G401.6 (cell line): ENCODE results near the gene ARHGAP19.

Source experiments
- FAIRE-seq: peaks from 2 replicates; lab custom pipeline; 2012; peaks lifted over from hg19 to GRCh38; lab: Jason Lieb, UNC

The ARHGAP19 gene

DNA sequence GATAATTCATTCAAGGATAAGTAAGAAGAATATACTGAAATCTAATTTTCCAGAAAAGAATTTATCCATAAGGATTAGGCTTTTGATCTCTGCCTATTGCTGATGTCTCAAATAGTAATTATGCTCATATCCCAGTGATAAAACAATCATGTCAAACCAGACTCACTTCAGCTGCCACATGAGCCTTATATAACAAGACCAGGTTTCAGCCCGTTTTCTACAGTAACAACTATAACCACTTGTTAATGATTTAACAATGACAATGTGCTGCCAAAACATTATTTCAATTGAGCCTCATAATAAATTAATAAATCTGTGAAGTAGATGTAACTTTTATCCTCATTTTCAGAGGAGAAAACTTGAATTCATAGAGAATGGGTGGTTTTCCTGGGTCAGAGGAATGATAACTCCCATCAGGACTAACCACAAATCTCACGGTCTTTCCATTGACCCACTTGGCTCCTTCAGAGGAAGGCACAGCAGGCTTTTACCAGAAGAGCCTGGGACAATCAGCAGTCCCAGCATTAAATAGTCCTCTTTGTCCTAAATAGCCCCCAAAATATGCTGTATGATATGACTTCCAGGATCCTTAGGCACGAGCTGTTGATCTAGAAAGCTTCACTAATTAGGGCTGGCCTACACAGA is 64.2 kb downstream of the ARHGAP19 start:
- no peak for FAIRE-seq

DNA sequence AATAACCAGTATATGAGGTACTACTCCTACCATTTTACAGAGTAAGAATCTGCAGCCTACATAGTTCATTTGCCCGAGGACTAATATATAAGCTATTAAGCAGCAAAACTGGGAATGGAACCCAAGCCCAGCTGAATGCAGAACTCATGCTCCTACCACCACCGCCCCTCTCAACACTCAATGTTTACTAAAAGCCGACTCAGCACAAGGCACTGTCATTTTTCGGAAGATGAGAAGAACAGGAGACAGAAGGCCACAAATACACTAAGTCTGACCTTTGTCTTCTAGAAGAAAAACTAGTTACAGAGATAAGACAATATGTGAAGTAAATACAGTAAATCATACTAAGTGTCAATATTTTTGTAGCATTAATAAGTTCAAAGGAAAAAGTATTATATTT is 66.0 kb downstream of the ARHGAP19 start:
- no peak for FAIRE-seq

DNA sequence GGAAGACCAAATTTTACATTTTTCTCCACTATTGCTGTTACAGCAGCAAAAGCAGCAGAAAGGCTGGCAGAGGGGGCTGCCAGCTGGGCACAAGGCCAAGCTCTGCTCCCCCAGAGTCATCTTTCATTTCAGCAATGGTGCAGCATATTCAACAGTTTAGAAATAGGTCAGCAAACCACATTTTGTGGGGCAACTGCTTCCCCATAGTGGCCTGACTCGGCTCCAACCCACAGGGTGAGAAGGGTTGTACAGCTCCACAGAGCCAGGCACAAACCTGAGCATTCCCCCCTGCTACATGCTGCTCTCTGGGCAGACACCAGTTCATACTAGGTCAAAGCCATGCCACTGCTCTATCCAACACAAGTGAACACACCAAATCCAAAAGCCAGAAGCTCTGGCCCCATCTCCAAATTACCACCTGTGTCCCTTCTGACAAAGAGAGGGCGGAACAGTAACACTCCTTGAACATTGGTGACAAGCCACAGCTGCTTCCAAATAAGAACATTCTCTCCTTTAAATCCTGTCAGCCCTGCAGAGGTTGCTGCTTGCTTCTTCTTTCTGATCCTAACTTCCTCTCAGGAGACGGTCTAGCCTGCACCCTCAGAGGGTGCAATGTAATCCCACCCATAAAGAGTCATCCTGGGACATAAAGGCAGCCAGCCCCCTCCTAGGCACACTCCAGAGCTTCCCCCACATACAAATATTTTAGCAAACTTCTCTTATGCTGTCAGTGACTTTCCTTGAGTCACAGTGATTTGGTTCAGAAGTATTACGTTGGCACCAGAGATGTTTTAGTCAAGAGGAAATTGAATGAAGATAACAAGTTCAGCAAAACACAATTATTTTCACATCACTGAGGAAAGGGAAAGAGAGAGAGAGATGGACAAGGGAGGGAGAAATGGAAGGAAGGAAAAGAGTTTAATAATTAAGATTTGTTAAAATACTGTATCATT is 67.7 kb downstream of the ARHGAP19 start:
- no peak for FAIRE-seq

DNA sequence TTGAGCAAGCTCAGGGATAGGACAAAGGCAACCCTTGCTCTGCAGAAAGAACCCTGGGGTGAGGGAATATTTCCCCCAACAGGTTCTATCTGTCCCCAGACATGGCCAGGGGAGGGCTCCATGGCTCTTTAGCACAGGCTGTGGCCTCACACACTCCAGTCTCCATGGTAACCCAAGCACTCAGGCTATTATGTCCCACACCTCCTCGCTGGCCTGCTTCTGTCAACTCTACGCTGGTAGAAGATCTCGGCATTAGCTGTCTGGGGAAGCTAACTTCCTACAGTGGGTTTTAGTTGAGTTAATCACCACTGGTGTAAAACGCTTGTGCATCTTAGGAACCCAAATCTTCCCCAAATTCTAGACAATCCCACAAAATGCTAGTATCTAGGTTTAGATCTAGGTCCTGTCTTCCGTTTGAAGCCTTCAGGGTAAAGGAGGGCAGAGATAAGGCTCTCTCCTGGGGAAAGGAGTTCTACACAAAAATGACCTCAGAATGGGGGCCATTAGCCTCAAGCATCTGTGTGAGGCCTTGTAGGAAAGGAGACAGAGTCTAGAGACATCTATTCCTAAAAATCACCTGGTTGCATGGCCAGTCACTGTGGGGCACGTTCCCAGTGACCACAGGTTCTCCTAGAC is 70.0 kb downstream of the ARHGAP19 start:
- no peak for FAIRE-seq

DNA sequence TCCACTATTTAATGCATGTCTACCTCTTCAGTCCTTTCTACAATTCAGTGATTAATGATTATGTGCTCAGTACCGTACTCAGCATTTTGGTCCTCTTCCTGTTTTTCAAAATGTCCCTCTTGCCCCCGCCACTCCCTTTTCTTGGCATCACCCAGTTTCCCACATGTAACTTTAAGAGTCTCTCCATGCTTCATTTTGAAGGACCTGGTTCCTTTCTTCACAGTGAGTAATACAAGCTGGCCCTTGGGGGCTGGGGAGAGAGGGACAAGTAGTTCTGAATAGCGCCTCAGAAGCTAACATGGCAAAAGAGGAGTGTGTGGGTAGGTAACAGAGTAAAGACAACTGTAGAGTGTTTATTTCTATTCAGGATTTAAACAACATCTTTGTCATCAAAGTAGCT is 72.1 kb downstream of the ARHGAP19 start:
- FAIRE-seq = no peak

DNA sequence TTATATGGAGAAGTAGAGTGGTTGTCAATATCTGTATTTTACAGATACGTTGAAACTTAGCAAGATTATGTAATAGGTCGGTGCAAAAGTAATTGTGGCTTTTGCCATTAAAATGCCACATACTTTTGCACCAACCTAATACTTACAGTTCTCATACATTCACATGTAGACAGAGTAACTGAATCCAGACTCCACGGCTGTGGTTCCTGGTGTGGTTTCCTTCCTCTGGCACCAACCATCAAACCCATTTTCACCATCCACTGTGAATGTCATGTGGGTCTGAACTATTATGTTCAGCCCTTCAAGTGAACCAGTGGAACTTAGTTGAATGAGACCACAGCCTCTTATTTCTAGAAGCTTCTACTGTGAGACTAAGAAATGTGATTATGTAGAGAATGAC is 75.1 kb downstream of the ARHGAP19 start:
- FAIRE-seq = no peak

DNA sequence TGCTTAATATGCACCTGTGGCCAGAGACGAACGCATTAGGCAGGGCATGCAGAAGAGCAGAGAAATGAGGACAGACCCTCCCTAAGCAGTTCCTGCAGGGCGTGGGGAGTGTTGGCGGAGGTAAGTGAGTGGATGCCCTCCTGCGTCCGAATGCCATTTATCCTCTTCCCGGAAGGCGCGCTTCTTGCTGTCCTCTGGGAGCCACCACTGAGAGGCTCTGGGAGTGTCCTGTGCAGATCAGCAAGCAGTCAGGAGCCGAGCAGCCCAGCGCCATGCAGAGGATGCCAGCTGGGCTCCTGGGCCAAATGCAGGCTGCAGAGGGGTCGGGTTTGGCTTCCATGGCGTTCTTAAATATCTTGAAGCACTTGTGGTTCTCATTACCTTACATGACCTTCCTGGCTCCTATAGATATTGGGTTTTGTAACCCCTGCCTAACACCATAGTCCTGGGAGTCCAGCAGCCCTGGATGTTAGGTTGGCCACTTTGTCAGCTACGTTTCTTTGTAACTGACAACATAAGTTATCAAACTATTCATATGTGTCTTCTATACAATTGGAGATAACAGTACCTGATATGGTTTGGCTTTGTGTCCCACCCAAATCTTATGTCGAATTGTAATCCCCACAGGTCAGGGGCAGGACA is 76.7 kb downstream of the ARHGAP19 start:
- FAIRE-seq = no peak

DNA sequence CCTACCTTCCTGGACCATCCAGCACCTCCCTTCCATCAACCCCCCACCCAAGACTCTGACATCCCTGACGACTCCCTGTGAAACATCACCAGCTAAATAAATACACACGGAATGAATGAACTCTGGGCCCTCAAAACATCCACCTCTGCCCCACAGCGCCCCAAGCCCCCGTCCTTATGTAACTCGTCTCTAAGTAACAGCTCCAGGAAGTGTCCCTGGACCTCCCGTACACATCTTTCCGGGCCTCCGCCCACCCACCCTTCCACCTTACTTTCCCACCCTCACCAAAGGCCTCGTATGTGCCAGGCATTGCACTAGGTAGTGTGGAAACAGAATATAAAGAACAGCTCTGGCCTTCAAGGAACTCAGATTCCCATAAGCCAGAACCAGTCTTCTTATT is 79.0 kb downstream of the ARHGAP19 start:
- no peak for FAIRE-seq

DNA sequence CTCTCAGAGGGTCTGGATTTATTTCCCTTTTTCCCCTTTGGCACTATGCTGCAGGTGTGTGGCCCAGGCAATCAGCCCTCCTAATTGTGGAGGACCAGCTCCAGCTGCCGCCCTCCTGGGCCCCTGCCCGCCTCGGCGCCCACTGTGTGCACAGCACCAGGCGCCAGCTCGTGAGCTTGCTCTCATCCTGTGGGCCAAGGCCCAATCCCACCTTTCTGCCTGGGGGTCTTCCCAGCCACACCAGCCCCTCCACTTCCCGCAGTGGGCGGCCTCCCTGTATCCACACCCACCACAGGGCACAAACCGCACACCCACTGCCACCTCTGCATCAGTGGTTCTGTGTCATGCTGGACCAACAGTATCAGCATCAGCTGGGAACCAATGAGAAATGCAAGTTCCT is 81.2 kb downstream of the ARHGAP19 start:
- no peak for FAIRE-seq

DNA sequence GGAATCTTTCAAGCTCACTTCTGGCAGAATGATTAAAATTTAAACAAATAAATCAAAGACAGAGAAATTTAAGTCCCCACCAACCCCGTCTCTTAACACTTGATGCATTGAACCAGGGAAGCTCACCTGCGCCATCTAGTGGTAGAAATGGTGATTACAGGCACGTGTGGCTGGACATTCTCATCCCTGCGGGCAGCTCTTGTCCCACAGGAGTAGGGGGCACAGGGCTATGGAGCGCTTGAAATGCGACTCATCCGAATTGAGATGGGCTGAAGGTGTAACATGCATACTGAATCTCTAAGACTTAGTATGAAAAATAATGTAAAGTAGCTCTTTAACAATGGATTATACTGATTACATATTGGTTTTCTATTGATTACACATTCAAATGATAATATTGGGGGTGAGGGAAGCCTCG is 81.9 kb downstream of the ARHGAP19 start:
- peak; percentile 54 for FAIRE-seq

DNA sequence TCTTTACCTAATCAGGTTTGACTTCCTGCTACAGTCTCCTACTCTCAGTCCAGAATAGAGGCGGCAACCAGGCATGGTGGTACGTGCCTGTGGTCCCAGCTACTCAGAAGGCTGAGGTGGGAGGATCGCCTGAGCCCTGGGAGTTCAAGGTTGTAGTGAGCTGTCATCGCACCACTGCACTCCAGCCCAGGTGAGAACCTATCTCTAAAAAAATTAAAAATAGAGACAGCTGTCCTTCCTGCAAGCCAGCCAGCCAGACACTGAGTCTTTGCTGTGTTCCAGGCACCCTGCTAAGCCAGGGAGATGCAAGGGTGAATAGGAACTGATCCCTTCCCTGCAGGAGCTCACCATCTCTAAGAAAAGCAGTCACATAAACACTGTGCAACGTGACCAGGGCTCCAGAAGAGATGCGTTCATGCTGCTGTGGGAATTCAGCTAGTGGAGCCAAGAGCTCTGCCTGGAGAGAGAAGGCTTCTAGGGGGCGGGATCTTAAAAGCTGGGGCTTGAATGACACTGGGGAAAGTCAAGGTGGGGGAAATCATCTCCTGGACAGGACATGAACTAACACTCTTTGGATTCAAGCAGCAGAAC is 84.6 kb downstream of the ARHGAP19 start:
- FAIRE-seq = no peak

DNA sequence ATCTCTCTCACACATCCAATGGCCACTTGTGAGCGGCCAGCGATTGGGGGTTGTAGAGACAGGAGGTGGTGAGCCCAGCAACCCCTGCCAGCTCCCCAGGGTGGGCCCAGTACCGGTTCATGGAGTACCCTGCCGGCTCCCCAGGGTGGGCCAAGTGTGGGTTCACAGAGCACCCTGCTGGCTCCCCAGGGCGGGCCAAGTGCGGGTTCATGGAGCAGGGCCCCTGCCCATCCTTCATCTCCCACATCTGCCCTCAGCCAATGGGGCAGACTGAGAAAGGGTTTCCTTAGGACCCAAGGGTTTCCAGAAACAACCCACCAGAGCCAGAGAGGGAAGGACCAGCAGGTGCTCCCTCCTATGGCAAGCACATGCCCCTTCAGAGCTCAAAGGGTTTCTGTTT is 85.3 kb downstream of the ARHGAP19 start:
- FAIRE-seq = no peak

DNA sequence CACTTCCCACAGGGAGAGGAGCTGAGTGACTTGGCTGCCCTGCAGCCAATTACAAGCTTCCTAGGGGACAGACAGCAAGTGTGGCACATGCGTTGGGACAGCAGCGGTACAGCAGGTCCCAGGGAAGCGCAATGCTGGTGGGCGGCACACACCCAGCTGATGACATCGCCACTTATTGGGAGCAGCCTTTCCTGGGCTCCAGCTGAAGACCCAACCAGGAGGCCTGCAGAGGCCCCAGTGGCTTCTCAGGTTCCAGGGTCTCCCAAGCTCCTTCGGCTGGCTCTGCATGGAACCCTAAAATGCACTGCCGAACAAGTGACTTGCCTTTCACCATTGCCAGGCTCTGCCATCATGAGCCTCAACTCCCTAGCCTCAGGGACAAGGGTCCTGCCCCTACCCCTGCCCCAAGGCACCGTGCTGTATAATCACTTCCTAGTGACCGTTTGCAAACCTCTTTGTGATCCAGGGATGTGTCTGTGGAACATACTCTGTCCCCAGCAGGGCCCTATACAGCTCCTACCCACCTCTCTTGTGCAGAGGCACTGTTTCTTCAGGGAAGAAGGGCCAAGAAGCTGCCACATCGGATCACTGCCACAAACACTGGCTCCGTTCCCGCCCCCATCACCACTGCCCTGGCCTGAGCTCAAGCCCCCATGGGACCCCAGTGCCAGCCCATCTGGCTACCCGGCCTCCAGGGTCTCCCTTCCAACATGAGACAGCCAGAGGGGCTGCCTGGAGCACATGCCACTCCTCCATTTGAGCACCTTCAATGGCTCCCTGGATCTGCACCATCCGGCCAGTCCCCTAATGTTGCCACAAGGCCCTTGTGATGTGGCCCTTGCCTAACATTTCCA is 87.4 kb downstream of the ARHGAP19 start:
- no peak for FAIRE-seq

DNA sequence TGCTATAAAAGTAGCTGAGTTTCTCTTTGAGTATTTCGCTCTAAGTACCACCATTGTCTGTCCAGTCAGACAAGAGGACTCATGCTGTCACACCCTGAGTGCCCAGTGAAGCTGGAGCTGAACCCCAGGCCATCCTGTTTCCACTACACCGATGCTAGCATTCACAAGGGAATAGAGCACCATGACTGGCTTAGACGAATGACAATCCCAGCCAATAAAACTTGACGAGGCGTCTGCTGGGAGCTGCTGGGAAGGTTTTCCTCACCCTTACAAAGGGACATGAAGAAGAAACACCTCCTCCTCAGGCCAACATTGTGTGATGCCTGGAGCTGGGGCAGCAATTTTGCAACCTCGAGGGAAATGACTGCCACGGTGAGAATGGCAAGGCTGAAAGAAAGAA is 89.2 kb downstream of the ARHGAP19 start:
- no peak for FAIRE-seq

DNA sequence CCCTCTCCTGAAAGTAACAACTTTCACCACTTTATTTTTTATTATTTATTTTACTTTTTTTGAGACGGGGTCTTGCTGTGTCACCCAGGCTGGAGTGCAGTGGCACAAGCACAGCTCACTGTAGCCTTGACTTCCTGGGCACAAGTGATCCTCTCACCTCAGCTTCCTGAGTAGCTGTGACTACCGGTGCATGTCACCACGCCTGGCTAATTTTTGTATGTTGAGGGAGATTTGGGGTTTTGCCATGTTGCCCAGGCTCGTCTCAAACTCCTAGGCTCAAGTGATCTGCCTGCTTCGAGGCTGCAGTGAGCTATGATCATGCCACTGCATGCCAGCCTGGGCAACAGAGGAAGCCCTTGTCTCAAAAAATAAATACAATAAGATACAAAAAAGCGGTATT is 91.8 kb downstream of the ARHGAP19 start:
- no peak for FAIRE-seq

DNA sequence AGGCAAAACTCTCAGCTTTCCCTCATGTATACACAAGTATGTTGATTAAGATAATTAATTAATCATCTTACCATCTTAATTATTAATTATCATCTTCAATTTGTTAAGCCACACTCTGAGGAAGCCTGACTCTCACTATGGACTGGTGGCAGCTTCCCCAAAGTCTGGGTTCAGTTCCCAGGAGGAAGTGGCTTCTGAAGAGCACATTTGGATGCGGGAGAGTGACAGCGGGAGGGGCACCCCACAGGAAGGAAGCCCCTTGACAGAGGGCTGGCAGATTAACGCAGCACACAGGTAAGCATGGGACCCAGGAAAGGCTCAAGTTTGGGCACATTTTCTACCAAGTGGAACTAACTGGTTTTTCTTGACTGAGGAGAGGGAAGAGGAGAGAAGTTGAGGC is 93.3 kb downstream of the ARHGAP19 start:
- FAIRE-seq = no peak

DNA sequence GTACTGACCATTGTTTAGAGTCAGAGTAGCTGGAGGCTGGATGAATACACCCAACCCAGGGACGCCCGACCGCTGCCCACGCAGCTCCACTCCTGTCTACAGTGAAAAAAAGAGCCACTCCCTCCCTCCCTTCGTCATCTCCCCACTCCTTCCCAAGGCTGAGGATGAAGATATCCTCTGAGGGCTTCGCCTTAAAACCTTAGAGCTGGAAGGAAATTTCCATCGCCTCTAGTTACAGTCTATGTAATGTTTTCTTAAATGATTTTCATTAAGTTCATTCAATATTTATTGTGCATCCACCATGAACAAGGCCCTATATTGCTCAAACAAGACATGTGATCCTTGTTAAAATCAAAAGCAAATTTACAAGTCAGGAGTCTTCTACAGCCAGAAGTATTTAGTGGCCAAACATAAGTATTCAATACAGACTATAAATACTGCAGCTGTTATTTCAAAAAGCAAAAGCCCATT is 95.4 kb downstream of the ARHGAP19 start:
- no peak for FAIRE-seq

DNA sequence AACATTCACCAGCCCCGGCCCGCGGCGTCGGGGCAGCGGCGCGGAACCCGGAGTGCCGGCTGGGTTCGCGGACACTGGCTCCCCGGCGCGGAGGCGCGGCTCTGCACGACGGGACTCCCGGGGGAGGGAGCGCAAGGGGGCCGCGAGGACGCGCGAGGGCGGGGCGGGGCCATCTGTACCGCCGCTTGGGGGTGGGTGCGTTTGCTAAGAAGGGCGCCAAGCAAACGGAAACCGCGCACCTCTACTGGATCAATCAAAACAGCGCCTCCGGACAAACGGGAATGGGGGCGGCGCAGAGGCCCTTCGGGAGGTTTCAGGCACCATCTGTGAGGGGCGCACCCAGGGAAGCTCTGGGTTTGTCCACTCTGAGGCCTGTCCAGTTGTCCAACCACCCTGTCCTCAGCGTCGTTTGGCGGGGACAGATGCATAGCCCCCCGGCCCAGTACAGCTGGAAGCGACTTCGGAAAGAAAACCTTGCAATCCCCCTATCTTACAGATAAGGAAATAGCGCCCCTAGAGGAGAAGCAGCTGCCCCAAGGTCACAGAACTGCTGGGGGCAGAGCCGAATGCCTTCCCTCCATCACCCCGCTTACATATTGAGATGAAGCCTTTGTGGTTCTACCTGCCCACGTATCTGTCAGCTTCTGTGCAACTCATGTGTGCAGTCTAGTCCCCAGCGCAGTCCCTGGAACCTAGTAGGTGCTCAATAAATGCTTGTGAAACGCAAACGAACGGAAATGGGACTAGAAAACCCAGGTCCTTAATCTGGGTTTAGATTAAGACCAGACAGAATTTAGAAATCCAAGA is 96.0 kb downstream of the ARHGAP19 start:
- no peak for FAIRE-seq

DNA sequence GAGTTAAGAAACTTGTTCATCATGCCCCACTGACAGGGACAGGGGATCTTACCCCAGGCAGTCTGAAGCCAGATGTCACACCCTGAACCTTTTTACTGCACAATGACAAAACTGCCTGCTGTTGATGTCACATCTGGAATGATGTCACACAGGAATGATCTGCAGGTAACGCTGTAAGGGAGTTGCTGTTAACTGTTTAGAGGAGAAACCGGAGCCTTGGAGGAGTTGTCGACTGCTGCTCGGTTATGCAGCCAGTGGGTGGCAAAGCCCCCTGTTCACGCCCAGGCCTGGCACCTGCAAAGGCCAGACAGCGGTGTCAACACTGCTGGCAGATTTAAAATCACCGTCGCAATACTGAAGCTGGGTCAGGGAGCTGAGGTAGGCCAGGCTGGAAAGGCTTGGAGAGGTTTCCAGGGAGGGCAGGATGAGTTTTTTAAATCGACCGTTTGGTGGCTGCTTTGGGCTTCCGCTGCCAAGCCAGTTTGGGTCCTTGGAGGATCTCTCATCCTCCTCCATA is 96.7 kb downstream of the ARHGAP19 start:
- FAIRE-seq = no peak

DNA sequence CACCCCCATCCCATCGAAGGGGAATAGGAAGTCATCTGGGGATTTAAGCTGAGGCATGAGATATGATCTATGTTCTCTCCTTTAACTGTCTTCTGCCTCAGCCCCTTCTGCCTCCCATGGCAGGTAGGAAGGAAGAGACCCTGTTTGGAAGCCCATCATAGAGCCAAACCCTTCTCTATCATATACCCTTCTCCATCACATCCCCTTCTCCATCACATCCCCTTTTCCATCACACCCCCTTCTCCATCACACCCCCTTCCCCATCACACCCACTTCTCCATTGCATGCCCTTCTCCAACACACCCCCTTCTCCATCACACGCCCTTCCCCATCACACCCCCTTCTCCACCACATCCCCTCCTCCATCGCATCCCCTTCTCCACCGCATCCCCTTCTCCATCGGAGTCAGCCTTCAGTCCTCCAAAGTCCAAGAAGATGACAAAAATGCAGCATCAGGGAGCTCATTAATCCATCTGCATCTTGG is 99.4 kb downstream of the ARHGAP19 start:
- no peak for FAIRE-seq
